Measurements from ENCODE around the gene PEAR1.
"Not testable (repeated sequence)": the region's sequence is repeated elsewhere in the genome, so short reads cannot be mapped to it uniquely, and the experiment has no call there.

Gene PEAR1

GRCh38 chr1:156926175-156926574 is 32.7 kb downstream of the PEAR1 start:
- Histone ChIP-seq H4K20me1 (ENCODE audit: insufficient read depth, low read length) (no peaks in the 10 kb centered on the region), H3K27me3 (ENCODE audit: low read depth, low read length) (peaks cover 41% of the 10 kb centered on the region)
- TF ChIP-seq EZH2phosphoT487 (IDR thresholded peaks at IDR 0.05; ENCODE audit: low read depth) (no peak), CTCF (IDR thresholded peaks at IDR 0.05; ENCODE audit: low read depth, low read length) (no peak)

GRCh38 chr1:156926695-156927094 is 33.2 kb downstream of the PEAR1 start:
- H2AFZ ChIP-seq (ENCODE audit: low read depth, low read length); H3K36me3 ChIP-seq (replicated peaks; ENCODE audit: low read depth, low read length); H3K4me1 ChIP-seq (ENCODE audit: low read length); H3K4me3 ChIP-seq (ENCODE audit: low read length); H4K20me1 ChIP-seq (ENCODE audit: insufficient read depth, low read length); H3K27ac ChIP-seq (ENCODE audit: low read length); H3K9ac ChIP-seq (ENCODE audit: low read length); H3K79me2 ChIP-seq (ENCODE audit: low read length); H3K4me2 ChIP-seq (ENCODE audit: low read length); H3K9me3 ChIP-seq (ENCODE audit: insufficient read depth, low read length): not testable (repeated sequence)
- peaks cover 36% of the 10 kb centered on the region for H3K27me3 ChIP-seq (ENCODE audit: low read depth, low read length)

More at GRCh38 chr1:156926175-156926574, 32.7 kb downstream of the PEAR1 start:
- Histone ChIP-seq H3K9me3 (ENCODE audit: insufficient read depth, low read length) (no peaks in the 10 kb centered on the region), H2AFZ (ENCODE audit: low read depth, low read length) (no peak overlapping the region), H3K4me1 (ENCODE audit: low read length) (no peaks in the 10 kb centered on the region), H3K79me2 (ENCODE audit: low read length) (no peaks in the 10 kb centered on the region), H3K4me2 (ENCODE audit: low read length) (no peak overlapping the region), H3K4me3 (ENCODE audit: low read length) (no peak overlapping the region), H3K27ac (ENCODE audit: low read length) (no peak overlapping the region), H3K9ac (ENCODE audit: low read length) (no peak overlapping the region), H3K36me3 (replicated peaks; ENCODE audit: low read depth, low read length) (no peaks in the 10 kb centered on the region)

GRCh38 chr1:156927215-156928042 is 33.9 kb downstream of the PEAR1 start:
- Histone ChIP-seq H3K36me3 (replicated peaks; ENCODE audit: low read depth, low read length) (no peaks in the 10 kb centered on the region), H3K4me3 (ENCODE audit: low read length) (no peak overlapping the region), H3K4me2 (ENCODE audit: low read length) (no peak overlapping the region), H3K4me1 (ENCODE audit: low read length) (no peaks in the 10 kb centered on the region), H3K9ac (ENCODE audit: low read length) (no peak overlapping the region), H3K27ac (ENCODE audit: low read length) (no peak overlapping the region), H4K20me1 (ENCODE audit: insufficient read depth, low read length) (no peaks in the 10 kb centered on the region), H3K79me2 (ENCODE audit: low read length) (no peaks in the 10 kb centered on the region), H3K27me3 (ENCODE audit: low read depth, low read length) (peaks cover 29% of the 10 kb centered on the region), H3K9me3 (ENCODE audit: insufficient read depth, low read length) (no peaks in the 10 kb centered on the region), H2AFZ (ENCODE audit: low read depth, low read length) (no peak overlapping the region)
- TF ChIP-seq EZH2phosphoT487 (IDR thresholded peaks at IDR 0.05; ENCODE audit: low read depth) (no peak), CTCF (IDR thresholded peaks at IDR 0.05; ENCODE audit: low read depth, low read length) (peak; percentile 29)

GRCh38 chr1:156928043-156928602 is 34.6 kb downstream of the PEAR1 start:
- Histone ChIP-seq H3K9me3 (ENCODE audit: insufficient read depth, low read length) (no peaks in the 10 kb centered on the region), H3K79me2 (ENCODE audit: low read length) (no peaks in the 10 kb centered on the region), H4K20me1 (ENCODE audit: insufficient read depth, low read length) (no peaks in the 10 kb centered on the region), H3K4me1 (ENCODE audit: low read length) (no peaks in the 10 kb centered on the region), H3K4me3 (ENCODE audit: low read length) (no peak overlapping the region), H3K27me3 (ENCODE audit: low read depth, low read length) (peaks cover 22% of the 10 kb centered on the region), H3K4me2 (ENCODE audit: low read length) (no peak overlapping the region), H2AFZ (ENCODE audit: low read depth, low read length) (no peak overlapping the region), H3K36me3 (replicated peaks; ENCODE audit: low read depth, low read length) (no peaks in the 10 kb centered on the region), H3K9ac (ENCODE audit: low read length) (no peak overlapping the region), H3K27ac (ENCODE audit: low read length) (no peak overlapping the region)
- TF ChIP-seq EZH2phosphoT487 (IDR thresholded peaks at IDR 0.05; ENCODE audit: low read depth) = no peak
- no peak for TF ChIP-seq CTCF (IDR thresholded peaks at IDR 0.05; ENCODE audit: low read depth, low read length)
